ENCODE data around the gene TMEM53.
A peak's percentile ranks its signal among the peaks of the same experiment; 100 is the strongest.
"Not testable (repeated sequence)": the region's sequence is repeated elsewhere in the genome, so short reads cannot be mapped to it uniquely, and the experiment has no call there.

The TMEM53 gene

DNA sequence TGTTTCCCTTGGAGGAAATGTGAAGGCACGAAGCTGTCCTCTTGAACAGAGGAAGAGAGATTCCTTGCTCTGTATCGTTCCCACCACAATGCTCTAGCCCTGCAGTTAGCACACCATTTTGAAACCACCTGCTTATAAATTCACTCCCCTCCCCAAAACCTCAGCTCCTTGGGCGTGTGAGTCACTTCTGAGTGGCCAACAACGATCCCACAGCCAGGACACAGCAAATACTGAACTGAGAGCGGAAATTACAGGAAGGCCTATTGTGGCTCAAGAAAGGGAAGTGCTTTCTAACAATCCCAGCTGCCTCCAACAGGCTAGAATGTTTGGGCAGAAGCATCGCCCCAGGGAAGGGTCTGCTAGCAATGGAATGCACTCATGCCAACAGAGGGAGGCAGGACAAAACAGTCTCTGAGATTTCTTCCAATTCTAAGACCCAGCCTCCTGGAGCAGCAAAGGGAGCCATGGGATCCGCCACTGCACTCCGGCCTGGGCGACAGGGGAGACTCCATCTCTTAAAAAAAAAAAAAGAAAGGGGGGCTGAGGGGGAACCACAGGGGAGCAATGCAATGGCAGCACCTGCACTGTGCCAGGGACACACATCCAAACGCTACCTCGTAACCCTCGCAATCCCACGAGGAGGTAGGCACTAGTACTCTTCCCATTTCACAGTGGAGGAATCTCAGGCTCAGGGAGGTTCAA, 1.9 kb downstream of the TMEM53 start:
- no peak for DNase-seq (ENCODE audit: low spot score)

DNA sequence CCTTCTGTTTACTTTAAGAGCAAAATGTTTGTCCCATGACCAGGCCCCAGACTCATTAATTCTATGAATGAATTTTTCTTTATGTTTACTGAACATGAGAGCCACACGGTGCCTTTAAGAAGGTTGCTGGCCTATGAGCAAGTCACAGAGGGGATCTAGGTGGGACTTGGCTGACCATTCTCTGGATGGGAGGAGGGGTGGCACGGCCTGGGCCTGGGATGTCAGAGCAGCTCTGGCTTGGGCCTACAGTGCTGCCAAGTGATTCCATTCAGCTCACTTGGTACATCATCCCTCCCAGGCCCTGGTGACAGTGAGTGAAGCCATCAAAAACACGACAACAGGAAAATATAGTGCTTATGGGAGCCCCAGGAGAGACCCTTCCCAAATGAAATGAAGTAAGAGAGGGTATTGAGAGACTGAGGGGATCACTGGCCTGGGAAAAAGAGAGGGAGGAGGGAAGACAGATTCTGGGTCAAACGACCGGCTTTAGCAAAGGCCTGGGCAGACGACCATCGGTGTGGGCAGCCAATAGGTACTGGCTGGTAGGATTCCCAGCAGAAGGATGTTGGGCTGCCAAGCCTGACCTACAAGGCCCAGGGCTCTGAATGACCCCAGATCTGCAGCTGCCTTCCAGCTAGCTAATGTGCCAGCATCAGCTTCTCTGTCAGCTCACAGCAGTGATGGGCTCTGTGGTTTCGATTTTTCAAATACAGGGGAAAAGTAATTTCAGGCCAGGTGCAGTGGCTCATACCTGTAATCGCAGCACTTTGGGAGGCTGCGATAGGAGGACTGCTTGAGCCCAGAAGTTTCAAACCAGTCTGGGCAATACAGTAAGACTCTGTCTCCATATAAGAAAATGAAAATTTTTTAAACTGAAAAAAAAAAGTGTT, 3.3 kb downstream of the TMEM53 start:
- DNase-seq (ENCODE audit: low spot score), result no peak

DNA sequence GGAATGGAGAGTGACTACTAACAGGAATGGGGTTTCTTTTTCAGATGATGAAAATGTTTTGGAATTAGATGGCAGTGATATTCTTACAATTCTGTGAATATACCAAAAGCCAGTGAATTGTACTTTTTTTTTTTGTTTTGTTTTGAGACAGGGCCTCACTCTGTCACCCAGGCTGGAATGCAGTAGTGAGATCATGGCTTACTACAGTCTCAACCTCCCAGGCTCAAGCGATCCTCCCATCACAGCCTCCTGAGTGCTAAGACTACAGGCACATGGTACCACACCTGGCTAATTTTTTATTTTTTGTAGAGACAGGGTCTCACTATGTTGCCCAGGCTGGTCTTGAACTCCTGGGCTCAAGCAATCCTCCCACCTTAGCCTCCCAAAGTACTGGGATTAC, 7.6 kb downstream of the TMEM53 start:
- not testable (repeated sequence) for DNase-seq (ENCODE audit: low spot score)

DNA sequence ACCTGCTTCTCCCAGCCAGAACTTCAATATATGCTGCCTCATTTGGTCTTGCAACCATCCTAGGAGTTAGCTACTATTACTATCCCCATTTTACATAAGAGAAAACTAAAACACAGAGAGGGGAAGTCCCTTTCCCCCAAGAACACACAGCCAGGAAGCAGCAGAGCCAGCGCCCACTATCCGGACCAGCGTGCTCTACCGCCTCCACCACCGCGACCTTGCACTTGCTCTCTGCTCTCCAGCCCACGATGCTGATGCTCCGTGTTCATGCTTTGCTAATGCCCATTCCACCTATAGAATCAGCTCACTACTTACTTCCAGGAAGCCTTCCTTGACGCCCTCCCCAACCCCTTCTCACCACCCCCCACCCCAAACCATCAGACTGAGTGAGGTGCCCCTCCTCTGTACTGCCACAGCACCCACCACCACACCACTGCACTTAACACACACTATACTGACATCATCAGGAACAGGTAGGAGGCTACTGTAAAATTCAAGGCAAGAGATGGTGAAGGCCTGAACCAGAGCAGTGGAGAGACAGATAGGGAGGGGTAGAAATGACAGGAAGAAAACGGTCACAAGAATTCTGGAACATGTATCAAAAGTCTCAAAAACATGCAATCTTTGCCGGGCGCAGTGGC, 9.4 kb downstream of the TMEM53 start:
- no peak for DNase-seq (ENCODE audit: low spot score)

DNA sequence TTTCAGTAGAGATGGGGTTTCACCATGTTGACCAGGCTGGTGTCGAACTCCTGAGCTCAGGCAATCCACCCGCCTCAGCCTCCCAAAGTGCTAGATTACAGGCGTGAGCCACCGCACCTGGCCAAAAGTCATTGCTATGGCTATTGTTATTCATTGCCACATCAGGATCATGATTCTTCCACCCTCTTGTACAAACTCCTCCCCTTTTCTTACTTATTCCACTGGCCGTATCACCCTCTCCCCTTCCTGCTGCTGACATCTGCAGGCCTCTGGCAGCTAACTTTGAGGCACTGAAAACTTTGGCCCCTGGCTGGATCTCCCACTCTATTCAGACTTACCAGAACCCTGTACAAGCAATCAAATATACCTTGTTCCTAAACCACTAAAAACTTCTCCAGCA, 10.9 kb downstream of the TMEM53 start:
- no peak for DNase-seq (ENCODE audit: low spot score)

DNA sequence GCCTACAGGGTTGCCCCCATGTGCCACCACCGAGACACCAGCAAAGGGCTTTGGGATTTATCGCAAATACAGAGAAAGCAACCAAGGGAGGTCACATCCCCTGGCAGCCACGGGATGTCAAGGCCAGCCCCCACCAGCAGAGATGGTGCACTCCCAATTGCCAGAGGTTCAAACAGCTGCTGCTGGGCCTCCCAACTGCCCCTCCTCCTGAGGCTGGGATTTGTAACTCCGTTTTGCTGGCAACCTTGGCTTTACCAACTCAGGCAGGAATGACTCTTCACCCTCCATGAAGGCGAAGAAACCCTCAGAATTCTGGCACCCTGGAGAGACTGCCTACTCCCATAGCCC, 11.6 kb downstream of the TMEM53 start:
- no peak for DNase-seq (ENCODE audit: low spot score)

DNA sequence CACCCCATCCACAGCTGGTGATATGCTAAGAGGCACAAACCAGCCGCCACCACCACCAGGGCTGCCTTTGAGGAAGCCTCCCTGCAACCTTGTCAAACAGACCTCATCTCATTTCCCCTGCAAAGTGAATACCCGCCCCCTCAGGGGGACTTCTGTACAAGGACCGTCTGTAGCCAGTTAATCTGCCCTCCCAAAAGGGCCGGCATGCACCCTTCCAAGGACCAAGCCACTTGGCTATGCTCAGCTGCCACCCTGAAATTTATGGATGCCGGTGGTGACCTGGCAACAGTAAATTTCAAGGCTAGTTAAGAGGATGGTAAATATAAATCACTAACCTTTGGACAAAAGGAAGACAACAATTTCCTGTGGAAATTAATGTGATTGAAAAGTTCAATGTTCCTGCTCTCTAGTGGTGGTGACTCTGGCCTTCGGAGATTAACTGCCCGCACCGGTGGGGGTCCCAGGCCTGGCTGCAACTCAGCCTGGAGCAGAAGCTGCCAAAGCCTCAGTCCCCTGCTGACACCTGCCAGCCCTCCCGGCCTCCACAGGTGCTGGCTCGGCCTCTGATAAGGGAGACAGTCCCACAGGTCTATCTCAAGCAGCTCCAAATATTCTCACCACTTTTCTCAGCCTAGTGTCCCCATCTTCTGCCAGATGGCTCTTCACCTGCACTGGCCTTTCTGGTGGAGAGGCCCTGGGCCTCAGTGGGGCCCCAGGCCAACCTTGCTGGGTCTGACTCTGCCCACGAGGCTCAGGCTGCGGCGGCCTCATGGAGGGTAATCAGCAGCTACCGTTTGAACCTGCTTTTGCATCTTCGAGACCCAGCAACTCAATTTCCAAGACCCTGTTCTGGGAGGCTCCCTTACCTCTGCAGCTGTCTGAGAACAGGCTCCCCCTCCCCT, 12.2 kb downstream of the TMEM53 start:
- no peak for DNase-seq (ENCODE audit: low spot score)

DNA sequence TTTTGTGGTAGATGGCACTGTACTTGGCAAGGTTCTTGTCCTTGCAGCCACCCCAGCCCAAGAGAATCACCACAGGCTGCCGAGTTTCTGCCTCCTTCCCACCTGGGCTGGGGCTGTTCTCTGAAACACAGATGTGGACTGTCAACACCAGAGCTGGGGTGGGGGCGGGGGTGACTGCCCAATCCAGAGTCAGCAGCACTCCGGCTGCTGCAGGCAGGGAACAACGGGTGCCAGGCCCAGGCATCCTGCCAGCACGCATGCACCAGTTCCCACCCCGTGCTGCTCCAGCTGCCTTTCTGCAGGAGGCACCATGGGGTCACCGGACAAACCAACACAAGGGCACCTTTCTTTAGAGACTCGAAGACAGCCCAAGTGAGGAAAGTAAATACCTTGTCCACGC, 14.1 kb downstream of the TMEM53 start:
- peak; percentile 78 for DNase-seq (ENCODE audit: low spot score)

DNA sequence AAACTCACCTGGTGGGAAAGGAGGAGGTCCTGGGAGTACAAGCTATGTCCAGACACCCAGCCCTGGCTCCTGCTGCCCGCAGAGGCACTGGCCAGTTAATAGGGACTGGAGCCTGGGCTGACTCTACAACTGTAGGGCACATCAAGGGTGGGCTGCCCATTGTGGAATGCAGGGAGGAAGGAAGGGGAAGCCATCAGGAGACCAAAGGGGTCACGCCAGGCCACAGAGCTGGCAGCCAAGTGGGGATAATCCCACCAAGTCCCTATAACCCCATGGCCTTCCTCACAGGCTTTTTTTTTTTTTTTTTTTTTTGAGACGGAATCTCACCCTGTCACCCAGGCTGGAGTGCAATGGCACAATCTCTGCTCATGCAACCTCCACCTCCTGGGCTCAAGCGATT, 14.7 kb downstream of the TMEM53 start:
- no peak for DNase-seq (ENCODE audit: low spot score)

DNA sequence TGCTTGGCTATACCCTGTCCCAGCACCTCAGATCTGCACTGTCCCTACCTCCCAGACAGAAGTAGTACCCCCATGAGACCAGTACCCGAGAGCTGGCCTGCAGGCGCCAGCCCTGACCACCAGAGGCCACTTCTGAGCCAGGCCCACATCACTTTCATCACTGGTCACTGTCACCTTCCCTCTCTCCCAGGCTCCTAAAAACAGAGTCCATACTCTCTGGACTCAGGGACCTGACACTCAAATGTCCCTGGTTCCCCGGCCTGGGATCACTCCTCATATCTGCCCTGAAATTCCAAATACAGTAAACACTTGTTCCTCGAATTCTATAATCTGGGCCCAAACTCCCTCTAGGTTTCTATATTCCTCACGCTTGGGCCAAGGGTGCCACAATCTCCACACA, 18.7 kb downstream of the TMEM53 start:
- DNase-seq (ENCODE audit: low spot score), result no peak

DNA sequence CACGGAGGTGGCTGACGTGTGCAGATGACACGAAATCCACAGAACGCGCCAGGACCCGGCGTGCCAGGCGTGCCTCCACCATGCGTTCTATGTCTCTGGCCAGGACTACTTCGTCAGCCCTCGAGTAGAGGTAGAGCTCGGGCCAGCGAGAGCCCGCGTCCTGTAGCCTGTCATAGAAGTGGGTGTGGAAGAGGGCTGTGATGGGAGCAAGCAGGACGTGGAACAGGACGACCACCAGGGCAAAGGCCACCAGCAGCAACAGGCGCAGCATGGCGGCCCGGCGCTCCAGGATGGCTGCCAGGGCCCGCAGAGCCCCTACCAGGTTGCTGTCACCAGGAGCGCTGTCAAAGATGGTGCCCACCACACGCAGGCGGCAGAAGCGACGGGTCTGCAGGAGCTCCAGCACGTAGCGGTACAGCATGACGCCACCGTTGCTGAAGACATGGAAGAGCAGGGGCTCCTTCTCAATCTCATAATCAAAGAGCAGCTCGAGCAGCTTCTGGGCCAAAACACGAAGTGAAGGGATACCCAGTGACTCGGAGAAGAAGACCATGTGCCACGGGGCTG, 19.6 kb downstream of the TMEM53 start:
- no peak for DNase-seq (ENCODE audit: low spot score)

DNA sequence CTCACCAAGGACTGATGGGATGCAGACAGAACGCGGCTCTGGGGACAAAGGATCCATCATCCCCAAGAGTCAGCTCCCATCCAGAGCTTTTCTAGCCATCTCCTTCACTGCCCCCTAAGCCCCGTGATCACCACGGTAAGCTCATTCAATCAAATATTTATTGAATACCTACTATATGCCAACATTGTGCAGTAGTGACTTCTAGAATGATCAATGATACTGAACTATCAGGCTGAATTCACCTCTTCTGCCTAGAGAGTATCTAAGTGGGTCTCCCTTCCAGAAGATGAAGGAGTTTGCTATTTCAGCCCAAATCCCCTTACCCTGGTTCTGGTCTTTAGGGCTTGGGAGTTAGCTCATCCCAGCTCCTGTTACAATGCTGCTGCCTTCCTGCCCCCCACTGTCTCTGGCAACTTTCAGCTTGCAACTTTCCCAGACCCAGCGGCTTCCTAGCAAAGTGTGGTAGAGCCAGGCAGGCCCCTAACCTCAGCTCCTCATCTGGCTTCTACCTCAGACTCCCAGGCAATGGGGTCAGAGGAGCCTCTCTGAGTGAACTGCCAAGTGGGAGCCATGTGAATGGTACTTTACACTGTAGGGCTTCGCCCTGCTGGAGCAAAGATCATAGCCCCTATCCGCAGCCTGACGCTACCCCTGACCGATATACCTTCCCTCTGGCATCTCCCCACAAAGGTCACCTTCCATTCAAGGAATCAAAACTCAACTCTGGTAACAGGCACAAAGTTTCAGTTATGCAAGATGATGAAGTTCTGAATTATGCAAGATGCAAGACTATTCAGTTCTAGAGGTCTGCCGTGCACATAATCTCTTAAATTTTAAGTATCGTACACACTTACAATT, 20.9 kb downstream of the TMEM53 start:
- no peak for DNase-seq (ENCODE audit: low spot score)

DNA sequence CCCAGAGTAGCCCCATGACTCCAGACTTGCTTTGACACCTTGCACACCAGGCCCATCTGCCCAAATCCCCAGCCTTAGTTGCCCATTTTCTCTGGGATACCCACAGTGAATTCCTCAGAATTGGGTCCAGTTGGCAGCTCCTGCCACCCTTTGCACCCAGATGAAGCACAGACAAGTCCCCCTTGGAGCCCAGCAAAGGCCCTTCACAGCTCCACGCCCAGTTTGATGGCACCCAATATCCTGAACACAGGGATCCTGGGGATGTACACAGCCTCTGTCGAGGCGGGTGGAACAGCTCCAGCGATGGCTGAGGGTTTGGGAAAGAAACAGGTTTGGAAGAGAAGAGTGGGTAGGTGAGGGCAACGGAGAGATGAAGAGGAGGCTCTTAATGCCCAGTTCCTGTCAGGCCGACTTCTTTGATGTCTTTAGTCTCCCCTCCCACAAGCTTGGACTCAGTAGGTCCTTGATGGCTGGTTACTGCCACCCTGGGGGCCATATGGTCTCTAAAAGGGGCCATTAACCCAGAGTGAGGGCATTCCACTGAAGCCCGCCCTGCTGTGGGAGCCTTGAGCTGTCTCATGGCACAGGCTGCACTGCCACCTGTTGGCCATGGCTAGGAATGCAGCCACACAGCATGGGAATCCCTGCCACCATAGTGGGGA, 21.7 kb downstream of the TMEM53 start:
- DNase-seq (ENCODE audit: low spot score), result peak; percentile 82

DNA sequence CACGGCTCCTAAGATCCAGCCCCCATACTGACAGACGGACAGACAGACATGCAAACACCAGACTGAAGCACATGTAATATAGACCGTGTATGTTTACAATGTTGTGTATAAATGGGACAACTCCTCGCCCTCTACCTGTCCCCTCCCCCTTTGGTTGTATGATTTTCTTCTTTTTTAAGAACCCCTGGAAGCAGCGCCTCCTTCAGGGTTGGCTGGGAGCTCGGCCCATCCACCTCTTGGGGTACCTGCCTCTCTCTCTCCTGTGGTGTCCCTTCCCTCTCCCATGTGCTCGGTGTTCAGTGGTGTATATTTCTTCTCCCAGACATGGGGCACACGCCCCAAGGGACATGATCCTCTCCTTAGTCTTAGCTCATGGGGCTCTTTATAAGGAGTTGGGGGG, 23.2 kb downstream of the TMEM53 start:
- no peak for DNase-seq (ENCODE audit: low spot score)

DNA sequence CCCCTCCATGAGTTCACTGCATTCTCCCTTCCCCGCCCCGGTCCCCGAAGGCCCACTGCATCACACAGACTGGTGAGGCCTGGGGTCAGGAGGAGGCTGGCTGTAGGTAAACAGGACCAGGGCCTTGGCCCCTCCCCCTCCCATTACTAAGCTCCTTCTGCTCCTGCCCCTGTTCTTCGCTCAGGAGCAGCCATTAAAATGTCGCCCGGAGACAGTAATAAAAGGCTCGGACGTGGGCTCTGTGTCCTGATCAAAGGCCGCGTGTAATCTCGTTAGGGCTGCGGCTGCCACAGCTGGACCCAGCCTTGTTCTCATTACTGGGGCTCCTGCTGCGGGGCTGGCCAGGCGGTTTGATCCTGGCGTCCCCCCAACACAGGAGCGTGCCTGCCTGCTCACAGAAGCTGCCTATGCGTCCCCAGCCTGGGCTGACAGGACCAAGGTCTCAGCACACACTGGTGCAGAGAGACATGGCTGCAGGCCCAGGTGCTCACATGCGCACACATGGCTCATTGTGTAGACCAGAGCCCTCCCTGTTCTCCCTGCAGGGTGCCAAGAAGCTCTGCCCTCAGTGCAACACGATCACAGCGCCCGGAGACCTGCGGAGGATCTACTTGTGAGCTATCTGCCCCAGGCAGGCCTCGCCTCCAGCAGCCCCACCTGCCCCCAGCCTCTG, 24.0 kb downstream of the TMEM53 start:
- no peak for DNase-seq (ENCODE audit: low spot score)

DNA sequence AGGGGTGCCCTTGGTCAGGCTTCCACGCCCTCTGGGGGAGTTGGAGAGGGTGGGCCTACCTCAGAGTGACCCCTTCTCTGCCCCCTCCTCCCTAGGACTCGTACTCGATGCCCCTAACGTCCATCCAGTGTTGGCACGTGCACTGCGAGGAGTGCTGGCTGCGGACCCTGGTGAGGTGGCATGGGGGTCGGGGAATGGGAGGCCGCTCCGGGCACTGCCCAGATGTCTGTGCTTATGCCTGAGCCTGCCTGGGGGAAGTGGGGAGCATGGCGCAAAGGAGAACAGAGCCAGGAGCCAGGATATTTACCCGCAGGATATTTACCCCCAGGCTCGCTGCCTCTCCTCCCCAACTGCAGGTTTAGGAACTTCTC, 24.5 kb downstream of the TMEM53 start:
- no peak for DNase-seq (ENCODE audit: low spot score)

DNA sequence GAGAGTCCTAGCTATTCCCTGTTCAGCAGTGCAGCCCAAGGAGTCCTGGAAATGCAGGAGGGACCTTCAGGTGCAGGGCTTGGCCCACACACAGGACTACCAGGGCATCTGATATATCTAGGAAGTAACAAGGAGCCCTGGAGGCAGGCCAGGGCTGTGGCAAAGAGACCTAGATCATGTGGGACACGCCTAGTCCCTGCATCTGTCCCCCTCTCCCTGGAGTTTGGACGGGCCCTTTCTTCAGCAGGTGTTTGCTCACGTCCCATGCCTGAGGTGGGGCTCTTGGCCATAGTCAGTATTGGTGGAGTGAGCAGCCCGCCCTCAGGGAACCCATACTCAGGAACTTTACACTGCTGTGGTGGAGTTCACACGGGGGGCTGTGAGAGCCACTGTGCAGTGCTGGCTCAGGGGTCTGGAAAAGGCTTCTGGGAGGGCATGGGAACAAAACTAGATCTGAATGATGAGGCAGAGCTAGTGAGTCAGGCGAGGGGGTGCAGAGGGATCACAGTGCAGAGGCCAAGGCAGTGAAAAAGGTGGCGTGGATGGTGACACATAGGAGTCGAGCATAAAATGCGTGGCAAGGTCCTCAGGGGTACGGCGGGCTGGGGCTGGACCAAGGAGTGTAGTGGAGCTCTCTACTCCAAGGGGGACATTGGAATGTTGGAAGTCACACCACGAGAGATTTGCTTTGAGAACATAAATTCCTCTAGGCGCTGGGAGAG, 25.6 kb downstream of the TMEM53 start:
- DNase-seq (ENCODE audit: low spot score), result no peak

DNA sequence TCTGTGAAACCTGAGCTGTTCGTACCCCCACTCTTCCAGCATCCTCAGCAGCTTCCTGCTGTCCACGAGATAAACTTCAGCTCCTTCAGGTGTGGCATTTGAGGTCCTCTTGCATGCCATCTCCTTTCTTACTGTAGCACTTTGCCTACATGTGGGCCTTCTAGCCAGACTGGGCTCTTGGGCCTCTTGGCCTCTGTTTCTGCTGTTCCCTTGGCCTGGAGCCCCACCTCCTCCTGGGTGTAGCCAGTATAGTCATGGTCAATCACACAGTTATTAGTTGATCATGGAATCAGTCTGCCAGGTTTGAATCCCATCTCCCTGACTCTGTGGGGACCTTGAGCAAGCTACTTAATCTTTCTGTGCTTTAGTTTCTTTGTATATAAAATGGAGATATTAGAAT, 26.4 kb downstream of the TMEM53 start:
- DNase-seq (ENCODE audit: low spot score), result no peak

Measured in putamen (tissue), 1 donor.